ENCODE measurements around the gene PGM1.
A peak's percentile ranks its signal among the peaks of the same experiment; 100 is the strongest.
"Not testable (repeated sequence)": the region's sequence is repeated elsewhere in the genome, so short reads cannot be mapped to it uniquely, and the experiment has no call there.

Gene PGM1

GRCh38 chr1:63574203-63574796 lies 18.9 kb upstream of the PGM1 start:
- H3K9me3 ChIP-seq (ENCODE audit: control insufficient read depth, insufficient read depth, low read length); H3K9ac ChIP-seq (ENCODE audit: low read depth, low read length); H3K27me3 ChIP-seq (ENCODE audit: control insufficient read depth, insufficient read depth, low read length); H3K36me3 ChIP-seq (ENCODE audit: control insufficient read depth, insufficient read depth, low read length): not testable (repeated sequence)
- Histone ChIP-seq H3K4me3 (ENCODE audit: low read depth, low read length) (peak overlapping the region; percentile 30), H3K4me1 (ENCODE audit: control insufficient read depth, insufficient read depth, low read length) (peaks cover 22% of the 10 kb centered on the region)

DNA sequence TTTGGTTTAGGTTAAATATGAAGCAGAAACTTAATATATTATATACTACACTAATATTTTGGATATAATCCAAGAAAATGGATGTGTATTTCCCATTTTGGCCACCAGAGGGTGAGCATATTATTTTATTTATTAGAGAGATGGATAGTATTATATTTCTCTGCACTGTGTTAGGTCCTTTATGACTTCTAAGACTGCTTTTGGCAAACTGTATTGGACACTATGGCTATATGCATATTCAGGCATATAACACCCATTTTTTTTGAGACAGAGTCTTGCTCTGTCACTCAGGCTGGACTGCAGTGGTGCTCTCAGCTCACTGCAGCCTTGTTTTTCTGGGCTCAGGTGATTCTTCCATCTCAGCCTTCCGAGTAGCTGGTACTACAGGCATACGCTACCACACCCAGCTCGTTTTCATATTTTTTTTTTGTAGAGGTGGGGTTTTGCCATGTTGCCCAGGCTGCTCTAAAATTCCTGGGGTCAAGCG lies 17.8 kb upstream of the PGM1 start:
- no peak overlapping the region for H3K4me3 ChIP-seq (ENCODE audit: low read depth, low read length)
- no peaks in the 10 kb centered on the region for H3K9me3 ChIP-seq (ENCODE audit: control insufficient read depth, insufficient read depth, low read length)
- no peaks in the 10 kb centered on the region for H3K36me3 ChIP-seq (ENCODE audit: control insufficient read depth, insufficient read depth, low read length)
- H3K4me1 ChIP-seq (ENCODE audit: control insufficient read depth, insufficient read depth, low read length), result peaks cover 22% of the 10 kb centered on the region
- H3K27me3 ChIP-seq (ENCODE audit: control insufficient read depth, insufficient read depth, low read length), result no peaks in the 10 kb centered on the region
- no peak overlapping the region for H3K9ac ChIP-seq (ENCODE audit: low read depth, low read length)

- not testable (repeated sequence) for H3K36me3 ChIP-seq (ENCODE audit: control insufficient read depth, insufficient read depth, low read length); H3K9me3 ChIP-seq (ENCODE audit: control insufficient read depth, insufficient read depth, low read length); H3K4me1 ChIP-seq (ENCODE audit: control insufficient read depth, insufficient read depth, low read length); H3K27me3 ChIP-seq (ENCODE audit: control insufficient read depth, insufficient read depth, low read length); H3K4me3 ChIP-seq (ENCODE audit: low read depth, low read length); H3K9ac ChIP-seq (ENCODE audit: low read depth, low read length)
These were observed 6.9 kb upstream of the PGM1 start for GRCh38 chr1:63586326-63586725.

DNA sequence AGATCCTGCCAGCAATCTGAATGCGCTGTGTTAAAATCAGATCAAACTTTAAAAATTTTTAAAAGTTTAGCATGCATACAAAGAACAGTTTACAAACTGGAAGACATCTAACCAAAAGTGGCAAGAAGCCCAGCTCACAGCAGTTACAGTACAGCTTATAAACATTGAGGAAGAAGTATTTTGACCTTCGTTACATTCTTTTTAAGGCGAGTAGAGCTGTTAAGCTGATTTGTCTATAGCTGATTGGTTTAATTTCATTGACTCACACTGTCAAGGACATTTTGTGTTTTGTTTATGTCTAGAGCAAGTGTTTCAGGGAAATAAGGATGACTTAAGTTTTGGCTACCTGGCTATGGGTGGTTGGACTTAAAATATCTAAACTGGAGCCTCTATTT lies 3.0 kb upstream of the PGM1 start:
- Histone ChIP-seq H3K27me3 (ENCODE audit: control insufficient read depth, insufficient read depth, low read length) (no peaks in the 10 kb centered on the region), H3K4me1 (ENCODE audit: control insufficient read depth, insufficient read depth, low read length) (no peaks in the 10 kb centered on the region), H3K4me3 (ENCODE audit: low read depth, low read length) (no peak overlapping the region), H3K9ac (ENCODE audit: low read depth, low read length) (no peak overlapping the region), H3K9me3 (ENCODE audit: control insufficient read depth, insufficient read depth, low read length) (no peaks in the 10 kb centered on the region), H3K36me3 (ENCODE audit: control insufficient read depth, insufficient read depth, low read length) (no peaks in the 10 kb centered on the region)

- Histone ChIP-seq H3K9me3 (ENCODE audit: control insufficient read depth, insufficient read depth, low read length) (no peaks in the 10 kb centered on the region), H3K27me3 (ENCODE audit: control insufficient read depth, insufficient read depth, low read length) (no peaks in the 10 kb centered on the region), H3K4me1 (ENCODE audit: control insufficient read depth, insufficient read depth, low read length) (no peaks in the 10 kb centered on the region), H3K9ac (ENCODE audit: low read depth, low read length) (peak overlapping the region; percentile 32), H3K36me3 (ENCODE audit: control insufficient read depth, insufficient read depth, low read length) (peaks cover 2% of the 10 kb centered on the region), H3K4me3 (ENCODE audit: low read depth, low read length) (peak overlapping the region; percentile 93)
These were observed 492 bp upstream of the PGM1 start for GRCh38 chr1:63592536-63593302.

GRCh38 chr1:63593886-63594605 lies 835 bp downstream of the PGM1 start:
- Histone ChIP-seq H3K4me3 (ENCODE audit: low read depth, low read length) (peak overlapping the region; percentile 93), H3K36me3 (ENCODE audit: control insufficient read depth, insufficient read depth, low read length) (peaks cover 2% of the 10 kb centered on the region), H3K9me3 (ENCODE audit: control insufficient read depth, insufficient read depth, low read length) (no peaks in the 10 kb centered on the region), H3K9ac (ENCODE audit: low read depth, low read length) (peak overlapping the region; percentile 67), H3K27me3 (ENCODE audit: control insufficient read depth, insufficient read depth, low read length) (no peaks in the 10 kb centered on the region), H3K4me1 (ENCODE audit: control insufficient read depth, insufficient read depth, low read length) (no peaks in the 10 kb centered on the region)

GRCh38 chr1:63595435-63595834 lies 2.2 kb downstream of the PGM1 start:
- H3K4me3 ChIP-seq (ENCODE audit: low read depth, low read length), result no peak overlapping the region
- no peaks in the 10 kb centered on the region for H3K9me3 ChIP-seq (ENCODE audit: control insufficient read depth, insufficient read depth, low read length)
- no peaks in the 10 kb centered on the region for H3K4me1 ChIP-seq (ENCODE audit: control insufficient read depth, insufficient read depth, low read length)
- no peaks in the 10 kb centered on the region for H3K27me3 ChIP-seq (ENCODE audit: control insufficient read depth, insufficient read depth, low read length)
- peaks cover 2% of the 10 kb centered on the region for H3K36me3 ChIP-seq (ENCODE audit: control insufficient read depth, insufficient read depth, low read length)
- H3K9ac ChIP-seq (ENCODE audit: low read depth, low read length), result no peak overlapping the region

GRCh38 chr1:63599799-63600198 lies 6.6 kb downstream of the PGM1 start:
- no peaks in the 10 kb centered on the region for H3K27me3 ChIP-seq (ENCODE audit: control insufficient read depth, insufficient read depth, low read length)
- H3K9me3 ChIP-seq (ENCODE audit: control insufficient read depth, insufficient read depth, low read length), result no peaks in the 10 kb centered on the region
- H3K4me1 ChIP-seq (ENCODE audit: control insufficient read depth, insufficient read depth, low read length), result peaks cover 8% of the 10 kb centered on the region
- no peak overlapping the region for H3K4me3 ChIP-seq (ENCODE audit: low read depth, low read length)
- no peak overlapping the region for H3K9ac ChIP-seq (ENCODE audit: low read depth, low read length)
- H3K36me3 ChIP-seq (ENCODE audit: control insufficient read depth, insufficient read depth, low read length), result peaks cover 2% of the 10 kb centered on the region

- Histone ChIP-seq H3K27me3 (ENCODE audit: control insufficient read depth, insufficient read depth, low read length) (no peaks in the 10 kb centered on the region), H3K9ac (ENCODE audit: low read depth, low read length) (no peak overlapping the region), H3K36me3 (ENCODE audit: control insufficient read depth, insufficient read depth, low read length) (peaks cover 2% of the 10 kb centered on the region), H3K4me3 (ENCODE audit: low read depth, low read length) (no peak overlapping the region), H3K9me3 (ENCODE audit: control insufficient read depth, insufficient read depth, low read length) (no peaks in the 10 kb centered on the region), H3K4me1 (ENCODE audit: control insufficient read depth, insufficient read depth, low read length) (peaks cover 8% of the 10 kb centered on the region)
These were observed 7.0 kb downstream of the PGM1 start for GRCh38 chr1:63600248-63600647.

- no peaks in the 10 kb centered on the region for H3K36me3 ChIP-seq (ENCODE audit: control insufficient read depth, insufficient read depth, low read length)
- no peaks in the 10 kb centered on the region for H3K27me3 ChIP-seq (ENCODE audit: control insufficient read depth, insufficient read depth, low read length)
- H3K4me3 ChIP-seq (ENCODE audit: low read depth, low read length), result no peak overlapping the region
- peaks cover 8% of the 10 kb centered on the region for H3K4me1 ChIP-seq (ENCODE audit: control insufficient read depth, insufficient read depth, low read length)
- no peaks in the 10 kb centered on the region for H3K9me3 ChIP-seq (ENCODE audit: control insufficient read depth, insufficient read depth, low read length)
- H3K9ac ChIP-seq (ENCODE audit: low read depth, low read length), result no peak overlapping the region
These were observed 7.8 kb downstream of the PGM1 start for GRCh38 chr1:63601061-63601460.

GRCh38 chr1:63601463-63601862 lies 8.3 kb downstream of the PGM1 start:
- Histone ChIP-seq H3K4me1 (ENCODE audit: control insufficient read depth, insufficient read depth, low read length) (peaks cover 8% of the 10 kb centered on the region), H3K36me3 (ENCODE audit: control insufficient read depth, insufficient read depth, low read length) (no peaks in the 10 kb centered on the region), H3K4me3 (ENCODE audit: low read depth, low read length) (no peak overlapping the region), H3K9me3 (ENCODE audit: control insufficient read depth, insufficient read depth, low read length) (no peaks in the 10 kb centered on the region), H3K9ac (ENCODE audit: low read depth, low read length) (no peak overlapping the region), H3K27me3 (ENCODE audit: control insufficient read depth, insufficient read depth, low read length) (no peaks in the 10 kb centered on the region)

DNA sequence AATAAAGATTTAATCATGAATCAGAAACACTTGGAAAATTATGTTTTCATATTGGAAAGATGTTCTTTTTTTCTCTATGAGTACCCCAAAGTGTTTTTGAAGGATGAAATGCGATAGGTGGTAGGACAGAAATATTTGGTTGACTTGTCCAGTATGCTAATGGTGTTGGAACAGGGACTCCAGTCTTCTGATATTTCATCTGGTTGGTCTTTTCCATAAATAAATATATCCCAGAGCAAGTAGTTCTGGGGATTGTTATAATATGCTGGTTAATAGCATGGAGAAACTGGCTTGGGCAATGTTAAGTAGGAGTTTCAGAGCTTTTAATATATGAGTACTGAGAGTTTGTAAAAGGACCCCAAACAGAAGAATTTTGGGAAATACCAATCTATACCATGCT lies 8.7 kb downstream of the PGM1 start:
- no peaks in the 10 kb centered on the region for H3K27me3 ChIP-seq (ENCODE audit: control insufficient read depth, insufficient read depth, low read length)
- H3K4me1 ChIP-seq (ENCODE audit: control insufficient read depth, insufficient read depth, low read length), result peaks cover 8% of the 10 kb centered on the region
- H3K4me3 ChIP-seq (ENCODE audit: low read depth, low read length), result no peak overlapping the region
- H3K36me3 ChIP-seq (ENCODE audit: control insufficient read depth, insufficient read depth, low read length), result no peaks in the 10 kb centered on the region
- H3K9me3 ChIP-seq (ENCODE audit: control insufficient read depth, insufficient read depth, low read length), result no peaks in the 10 kb centered on the region
- no peak overlapping the region for H3K9ac ChIP-seq (ENCODE audit: low read depth, low read length)

Data from iPS-15b (cell line).